PFSK-1 (cell line): Measurements from ENCODE around the gene LRRC72.

ENCODE experiments used
- POLR2AphosphoS5 ChIP-seq: IDR thresholded peaks from 2 replicates; pipeline ENCODE4 v1.6.1; 2012; ENCODE audit warnings: low read depth, mild to moderate bottlenecking, control low read depth, low read length, moderate library complexity
- TAF1 ChIP-seq: IDR thresholded peaks from 2 replicates; pipeline ENCODE4 v1.6.1; 2012; ENCODE audit warnings: low read length, control low read depth, borderline replicate concordance; ENCODE audit not compliant: insufficient read depth

GRCh38 chr7:16627236-16627635 is 100.6 kb downstream of the LRRC72 start:
- TF ChIP-seq POLR2AphosphoS5, result no peak
- TF ChIP-seq TAF1, result no peak
